Measurements from ENCODE around the gene OLFML2A. TPM values are rescaled to one million over a fixed set of nuclear protein-coding genes. Genes with fewer than 3 reads are reported as not detected.

Gene OLFML2A
- polyA plus RNA-seq, 3 donors from 2014 or later, result not detected

- Mint-ChIP-seq H3K36me3 (peaks cover 5 to 17% (median 12%) of the 10 kb centered on the region in 3 donors), H3K9me3 (no peaks in the 10 kb centered on the region), H3K27ac (no peak overlapping the region), H3K4me3 (no peak overlapping the region), H3K4me1 (peaks cover 38 to 41% of the 10 kb centered on the region in 2 donors), H3K27me3 (ENCODE audit: low read depth in 3 of 3) (peaks cover 4 to 8% (median 4%) of the 10 kb centered on the region in 3 donors)
- DNase-seq, result no peak
These were observed 79.2 kb downstream of the OLFML2A start for GRCh38 chr9:124855944-124856765.

- Mint-ChIP-seq H3K9me3 (no peaks in the 10 kb centered on the region), H3K27ac (peak overlapping the region in 1 of 6 donors; percentile 36), H3K27me3 (ENCODE audit: low read depth in 3 of 3) (peaks cover 6 to 9% (median 7%) of the 10 kb centered on the region in 3 donors), H3K4me3 (peak overlapping the region in 1 of 5 donors; percentile 27), H3K4me1 (peaks cover 40 to 42% of the 10 kb centered on the region in 2 donors), H3K36me3 (peaks cover 5 to 19% (median 12%) of the 10 kb centered on the region in 3 donors)
- DNase-seq, result no peak
These were observed 80.7 kb downstream of the OLFML2A start for GRCh38 chr9:124857533-124858162.

GRCh38 chr9:124858330-124859046, 81.6 kb downstream of the OLFML2A start:
- H3K4me1 Mint-ChIP-seq, result peaks cover 36 to 39% of the 10 kb centered on the region in 2 donors
- H3K36me3 Mint-ChIP-seq, result peaks cover 5 to 19% (median 12%) of the 10 kb centered on the region in 3 donors
- H3K9me3 Mint-ChIP-seq, result no peaks in the 10 kb centered on the region
- H3K4me3 Mint-ChIP-seq, result no peak overlapping the region
- peak overlapping the region in 2 of 6 donors; percentile 34 to 61 for H3K27ac Mint-ChIP-seq
- peaks cover 2 to 6% (median 4%) of the 10 kb centered on the region in 3 donors for H3K27me3 Mint-ChIP-seq (ENCODE audit: low read depth in 3 of 3)
- no peak for DNase-seq

- DNase-seq, result no peak
- H3K27ac Mint-ChIP-seq, result peak overlapping the region; percentile 89 to 96 (median 92)
- peaks cover 37 to 42% of the 10 kb centered on the region in 2 donors for H3K4me1 Mint-ChIP-seq
- peaks cover 5 to 19% (median 12%) of the 10 kb centered on the region in 3 donors for H3K36me3 Mint-ChIP-seq
- H3K4me3 Mint-ChIP-seq, result peak overlapping the region; percentile 94 to 97 (median 95)
- peaks cover 2 to 4% (median 4%) of the 10 kb centered on the region in 3 donors for H3K27me3 Mint-ChIP-seq (ENCODE audit: low read depth in 3 of 3)
- no peaks in the 10 kb centered on the region for H3K9me3 Mint-ChIP-seq
These were observed 83.1 kb downstream of the OLFML2A start for GRCh38 chr9:124859803-124860581.

- Mint-ChIP-seq H3K9me3 (no peaks in the 10 kb centered on the region), H3K36me3 (peaks cover 5 to 19% (median 12%) of the 10 kb centered on the region in 3 donors), H3K27me3 (ENCODE audit: low read depth in 3 of 3) (peaks cover 2 to 4% (median 4%) of the 10 kb centered on the region in 3 donors), H3K4me1 (peaks cover 37 to 42% of the 10 kb centered on the region in 2 donors), H3K27ac (peak overlapping the region; percentile 89 to 96 (median 92)), H3K4me3 (peak overlapping the region; percentile 94 to 97 (median 95))
- DNase-seq, result no peak
These were observed 83.8 kb downstream of the OLFML2A start for GRCh38 chr9:124860582-124861341.

- H3K9me3 Mint-ChIP-seq, result no peaks in the 10 kb centered on the region
- H3K27me3 Mint-ChIP-seq (ENCODE audit: low read depth in 3 of 3), result peaks cover 2 to 4% (median 4%) of the 10 kb centered on the region in 3 donors
- H3K4me3 Mint-ChIP-seq, result peak within 1 kb of the TSS; percentile 94 to 97 (median 95)
- H3K27ac Mint-ChIP-seq, result peak within 1 kb of the TSS; percentile 92 to 98 (median 96)
- peak; percentile 94 to 95 (median 95) for DNase-seq
- H3K36me3 Mint-ChIP-seq, result peaks cover 5 to 19% (median 12%) of the 10 kb centered on the region in 3 donors
- H3K4me1 Mint-ChIP-seq, result peaks cover 37 to 42% of the 10 kb centered on the region in 2 donors
These were observed 84.7 kb downstream of the OLFML2A start, which contains the start of the genes ARPC5L and RPL35 for GRCh38 chr9:124861342-124862229. ARPC5L (plus strand) TSS chr9:124862130; CDS start chr9:124869291, 7,161 bp downstream. RPL35 (minus strand) TSS chr9:124861957; CDS start chr9:124861912, 45 bp downstream.

- H3K4me1 Mint-ChIP-seq, result peaks cover 49 to 61% of the 10 kb centered on the region in 2 donors
- H3K27me3 Mint-ChIP-seq (ENCODE audit: low read depth in 3 of 3), result peaks cover 6 to 8% (median 7%) of the 10 kb centered on the region in 3 donors
- no peak for DNase-seq
- peak overlapping the region; percentile 48 to 73 (median 55) for H3K4me3 Mint-ChIP-seq
- peak overlapping the region in 5 of 6 donors; percentile 41 to 80 (median 46) for H3K27ac Mint-ChIP-seq
- no peaks in the 10 kb centered on the region for H3K9me3 Mint-ChIP-seq
- H3K36me3 Mint-ChIP-seq, result peaks cover 5 to 15% (median 12%) of the 10 kb centered on the region in 3 donors
These were observed 86.5 kb downstream of the OLFML2A start for GRCh38 chr9:124863371-124863871.

Other genes with a start within 250 kb of the OLFML2A start
- not detected for gene NR6A1, start 5.8 kb upstream of the OLFML2A start, polyA plus RNA-seq
- not detected for gene WDR38, start 76.3 kb downstream of the OLFML2A start, polyA plus RNA-seq
- 1,000 to 10,000 TPM in 2 of 3 donors, 100 to 1,000 TPM in 1; 774 to 2,756 (median 1,213) TPM for gene RPL35, start 84.8 kb downstream of the OLFML2A start, polyA plus RNA-seq
- 100 to 1,000 TPM; 169 to 202 (median 172) TPM for gene ARPC5L, start 85.0 kb downstream of the OLFML2A start, polyA plus RNA-seq
- 1 to 10 TPM in 2 of 3 donors, under 1 TPM in 1; 0.93 to 8.3 (median 5.3) TPM for gene GOLGA1, start 163.9 kb downstream of the OLFML2A start, polyA plus RNA-seq